Stimulated activated CD4-positive, alpha-beta T cell treated with anti-CD3 and anti-CD28 coated beads, Interleukin-15, amount 100 ng/mL, for 24 hours (primary cell): ENCODE data around the gene TMEM119.

Experiments used
- DNase-seq: peaks from one replicate; pipeline ENCODE4 v3.0.0-alpha.2; 2020

TMEM119 gene

DNA sequence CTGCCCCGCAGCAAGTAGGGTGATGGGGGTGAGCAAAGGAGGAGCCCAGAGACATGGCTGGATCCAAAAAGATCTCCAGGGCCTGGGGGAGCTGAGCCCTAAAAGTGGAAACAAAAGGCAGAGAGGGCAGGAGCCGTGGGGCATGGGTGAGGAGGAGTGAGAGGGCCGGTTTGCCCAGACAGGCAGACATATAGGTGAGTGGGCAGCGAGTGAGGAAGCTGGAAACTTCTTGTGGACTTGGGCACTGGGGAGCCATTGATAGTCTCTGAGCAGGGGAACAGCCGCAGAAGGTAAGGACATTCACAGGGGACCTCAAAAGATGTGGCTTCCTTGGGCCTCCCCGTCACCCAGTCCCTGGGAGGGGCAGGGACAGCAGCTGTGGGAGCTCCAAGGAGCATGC, 16.8 kb upstream of the TMEM119 start:
- no peak for DNase-seq

DNA sequence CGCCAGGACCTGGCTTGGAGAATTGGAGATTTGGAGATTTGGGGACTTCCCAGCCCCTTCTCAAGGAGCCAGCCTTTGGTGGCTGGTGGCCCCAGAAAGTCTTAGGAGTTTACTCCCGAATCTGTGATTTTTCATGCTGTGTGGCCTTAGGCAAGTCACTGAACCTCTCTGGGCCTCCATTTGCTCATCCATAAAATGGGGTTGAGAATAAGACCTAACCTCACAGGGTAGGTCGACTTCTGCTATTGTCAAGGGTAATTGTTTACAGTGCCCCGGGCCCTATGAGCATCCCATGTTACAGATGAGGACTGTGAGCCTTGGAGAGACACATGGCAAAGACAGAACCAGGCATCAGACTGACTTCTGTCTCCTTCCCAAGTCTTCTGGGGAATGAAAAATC, 16.2 kb upstream of the TMEM119 start:
- DNase-seq: no peak

GRCh38 chr12:108613548-108613947, 15.7 kb upstream of the TMEM119 start:
- no peak for DNase-seq

GRCh38 chr12:108612788-108613282, 15.0 kb upstream of the TMEM119 start:
- DNase-seq: no peak

DNA sequence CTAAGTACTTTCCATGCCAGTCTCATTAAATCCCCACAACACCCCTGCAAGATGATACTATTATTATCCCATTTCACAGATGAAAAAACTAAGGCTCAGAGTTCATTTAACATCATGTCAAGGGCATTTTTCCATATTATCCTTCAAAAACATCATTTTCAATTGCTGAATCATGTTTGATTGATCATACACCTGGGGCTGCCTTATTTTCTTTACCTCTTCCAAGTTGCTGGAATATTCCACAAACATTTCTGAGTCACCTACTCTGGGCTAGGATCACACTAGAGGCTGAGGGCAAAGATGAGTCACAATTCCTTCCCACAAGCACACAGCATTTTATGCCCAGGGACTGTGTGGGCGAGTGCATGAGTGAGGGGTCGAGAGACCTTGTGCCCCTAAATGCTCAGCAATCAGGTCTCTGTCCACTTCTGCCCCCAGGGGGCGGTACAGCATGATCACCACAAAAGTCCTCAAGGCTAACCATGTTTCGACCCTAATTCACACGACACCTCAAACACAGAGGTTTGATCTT, 14.1 kb upstream of the TMEM119 start:
- DNase-seq: peak; percentile 70

DNA sequence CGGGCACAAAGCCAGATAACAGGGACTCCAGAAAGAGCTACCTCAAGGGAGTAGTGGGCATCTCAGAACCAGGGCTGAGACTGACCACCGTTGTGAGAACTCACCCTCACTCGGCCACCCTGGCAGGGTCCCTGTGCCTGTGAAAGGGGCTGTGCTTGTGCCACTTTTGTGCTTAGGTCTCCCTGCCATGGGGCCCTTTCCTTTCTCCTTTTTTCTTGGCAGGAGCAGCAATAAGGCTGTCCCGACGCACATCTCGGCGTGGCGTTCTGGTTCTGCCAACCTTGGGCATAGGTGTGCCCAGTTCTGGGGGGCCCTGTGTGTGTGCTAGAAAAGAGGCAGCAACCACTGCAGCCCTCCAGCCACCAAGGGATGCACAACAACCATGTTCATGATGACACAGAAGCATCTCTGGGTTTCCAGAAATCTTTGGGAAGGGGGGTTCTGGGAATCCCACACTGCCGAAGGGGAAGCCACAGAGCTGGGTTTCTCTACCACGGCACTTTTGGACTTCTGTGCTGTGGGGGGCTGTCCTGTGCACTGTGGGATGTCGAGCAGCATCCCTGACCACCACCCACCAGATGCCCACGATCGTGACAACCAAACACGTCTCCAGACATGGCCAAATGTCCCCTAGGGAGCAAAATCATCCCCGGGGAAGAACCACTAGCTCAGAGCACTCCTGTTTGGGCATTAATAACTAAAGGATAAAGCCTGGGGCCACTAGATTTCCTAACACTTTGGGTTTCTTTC, 13.1 kb upstream of the TMEM119 start:
- no peak for DNase-seq

GRCh38 chr12:108610336-108610815, 12.5 kb upstream of the TMEM119 start:
- no peak for DNase-seq

GRCh38 chr12:108609537-108610335, 11.9 kb upstream of the TMEM119 start:
- no peak for DNase-seq

GRCh38 chr12:108608616-108609015, 10.7 kb upstream of the TMEM119 start:
- DNase-seq: no peak

GRCh38 chr12:108607981-108608600, 10.2 kb upstream of the TMEM119 start:
- no peak for DNase-seq

DNA sequence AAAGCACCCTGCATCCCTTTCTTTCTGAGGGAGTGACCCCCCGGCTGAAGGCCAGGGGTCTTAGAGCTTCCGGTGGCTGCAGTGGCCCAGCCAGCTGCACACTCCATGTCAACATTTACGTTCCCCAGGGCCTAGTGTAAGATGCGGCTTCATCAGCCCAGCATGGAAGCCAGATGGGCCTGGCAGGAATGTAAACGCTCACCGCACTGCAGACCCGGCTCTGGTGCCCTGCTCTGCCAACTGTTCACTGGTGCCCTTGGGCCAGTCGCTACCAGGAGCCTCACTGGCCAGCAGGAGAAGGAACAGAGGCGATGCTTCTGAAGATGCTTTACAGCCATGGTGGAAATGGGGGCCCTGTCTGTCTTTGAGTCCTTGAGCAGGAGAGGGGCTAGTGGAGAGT, 8.6 kb upstream of the TMEM119 start:
- no peak for DNase-seq

DNA sequence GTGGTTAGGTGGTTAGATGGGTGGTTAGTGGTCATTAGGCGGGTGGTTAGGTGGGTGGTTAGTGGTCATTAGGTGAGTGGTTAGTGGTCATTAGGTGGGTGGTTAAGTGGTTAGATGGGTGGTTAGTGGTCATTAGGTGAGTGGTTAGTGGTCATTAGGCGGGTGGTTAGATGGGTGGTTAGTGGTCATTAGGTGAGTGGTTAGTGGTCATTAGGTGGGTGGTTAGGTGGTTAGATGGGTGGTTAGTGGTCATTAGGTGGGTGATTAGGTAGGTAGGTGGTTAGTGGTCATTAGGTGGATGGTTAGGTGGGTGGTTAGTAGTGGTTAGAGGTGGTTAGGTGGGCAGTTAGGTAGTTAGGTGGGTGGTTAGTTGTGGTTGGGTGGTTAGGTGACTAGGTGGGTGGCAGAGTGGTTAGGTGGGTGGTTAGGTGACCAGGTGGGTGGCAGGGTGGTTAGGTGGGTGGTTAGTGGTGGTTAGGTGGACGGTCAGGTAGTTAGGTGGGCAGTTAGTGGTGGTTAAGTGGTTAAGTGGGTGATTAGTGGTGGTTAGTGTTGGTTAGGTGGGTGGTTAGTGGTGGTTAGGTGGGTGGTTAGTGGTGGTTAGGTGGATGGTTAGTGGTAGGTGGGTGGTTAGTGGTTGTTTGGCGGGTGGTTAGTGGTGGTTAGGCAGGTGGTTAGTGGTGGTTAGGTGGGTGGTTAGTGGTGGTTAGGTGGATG, 8.0 kb upstream of the TMEM119 start:
- no peak for DNase-seq

DNA sequence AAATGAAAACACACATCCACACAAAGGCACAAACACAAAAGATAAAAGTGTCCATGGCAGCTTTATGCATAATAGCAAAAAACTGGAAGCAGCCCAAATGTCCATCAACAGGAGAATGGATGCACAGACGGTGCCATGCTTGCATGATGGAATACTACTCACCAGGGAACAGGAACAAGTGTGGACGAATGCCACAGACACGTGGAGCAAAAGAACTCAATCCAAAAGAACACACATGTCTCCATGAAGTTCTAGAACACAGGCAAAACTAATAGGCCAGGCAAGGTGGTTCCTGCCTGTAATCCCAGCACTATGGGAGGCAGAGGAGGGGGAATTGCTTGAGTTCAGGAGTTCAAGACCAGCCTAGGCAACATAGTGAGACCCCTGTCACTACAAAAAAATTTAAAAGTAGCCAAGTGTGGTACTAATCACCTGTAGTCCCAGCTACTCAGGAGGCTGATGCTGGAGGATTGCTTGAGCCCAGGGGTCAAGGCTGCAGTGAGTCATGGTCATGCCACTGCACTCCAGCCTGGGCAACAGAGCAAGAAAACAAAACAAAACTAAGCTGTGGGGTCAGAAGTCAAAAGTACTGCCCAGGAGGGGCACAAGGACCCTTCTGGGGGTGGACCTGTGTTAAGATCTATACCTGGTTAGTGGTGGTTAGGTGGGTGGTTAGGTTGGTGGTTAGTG, 7.3 kb upstream of the TMEM119 start:
- no peak for DNase-seq

DNA sequence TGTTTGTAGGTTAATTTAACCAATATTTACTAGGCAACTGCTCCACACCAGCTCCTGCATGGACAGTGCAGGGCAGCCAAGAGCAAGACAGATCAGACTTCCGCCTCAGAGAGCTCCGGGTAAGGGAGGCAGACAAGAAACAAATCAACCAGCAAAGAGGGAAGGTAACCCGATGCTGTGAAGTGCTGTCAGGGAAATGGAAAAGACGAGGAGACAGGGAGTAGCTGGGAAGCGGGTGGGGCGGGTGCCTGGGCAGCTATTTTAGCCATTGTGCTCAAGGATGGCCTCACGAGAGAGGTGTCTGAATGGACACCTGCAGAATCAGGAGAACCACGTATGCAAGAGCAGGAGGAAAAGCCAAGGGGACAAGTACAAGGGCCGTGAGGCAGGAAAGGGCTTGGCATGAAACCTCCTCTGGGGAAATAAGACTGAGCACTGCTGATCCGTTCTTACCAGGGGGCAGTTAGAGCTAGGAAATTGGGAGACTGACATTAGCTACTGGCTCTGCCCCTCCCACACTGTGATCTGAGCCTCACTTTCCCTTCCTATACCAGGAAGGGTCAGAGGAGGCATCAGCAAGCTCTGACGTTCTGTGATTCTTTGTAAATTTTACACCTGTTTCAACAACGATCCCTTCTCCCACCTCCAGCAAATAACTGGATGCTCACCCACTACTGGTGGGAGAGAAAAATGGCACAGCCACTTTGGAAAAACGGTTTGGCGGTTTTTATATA, 6.5 kb upstream of the TMEM119 start:
- no peak for DNase-seq

GRCh38 chr12:108603743-108604142, 5.9 kb upstream of the TMEM119 start:
- DNase-seq: no peak

DNA sequence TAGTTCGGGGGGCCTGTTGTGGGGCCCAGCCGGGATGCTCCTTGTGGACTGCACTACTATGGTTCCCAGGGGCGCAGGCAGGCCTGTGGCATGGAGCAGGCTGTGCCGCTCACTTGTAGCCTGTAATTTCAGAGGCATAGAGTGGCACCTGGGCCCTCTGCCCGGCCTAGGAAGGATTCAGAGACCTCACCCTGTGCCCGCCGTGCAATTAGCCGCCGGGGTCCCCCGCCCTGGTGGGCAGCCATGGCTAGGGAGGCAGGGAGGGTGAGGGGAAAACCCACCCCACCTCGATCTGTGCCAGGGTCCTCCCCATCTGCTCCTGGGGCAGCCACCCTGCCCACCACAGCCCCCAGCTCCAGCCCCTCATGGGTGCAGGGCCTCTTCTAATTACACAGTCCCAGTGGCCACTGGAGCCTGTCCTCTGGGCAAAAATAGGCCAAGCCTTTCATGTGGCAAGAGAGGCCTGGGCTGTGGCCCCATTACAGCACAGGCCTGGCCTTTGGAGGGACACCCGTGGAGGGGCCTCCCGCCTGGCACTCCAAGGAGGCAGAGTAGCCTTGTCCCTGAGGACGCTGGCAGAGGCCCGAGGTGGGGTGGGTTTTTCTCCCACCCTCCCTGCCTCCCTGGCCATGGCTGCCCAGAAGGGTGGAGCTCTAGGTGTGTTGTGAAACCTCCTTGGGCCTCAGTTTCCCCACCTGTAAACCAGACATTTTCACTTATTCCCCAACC, 5.3 kb upstream of the TMEM119 start:
- no peak for DNase-seq

DNA sequence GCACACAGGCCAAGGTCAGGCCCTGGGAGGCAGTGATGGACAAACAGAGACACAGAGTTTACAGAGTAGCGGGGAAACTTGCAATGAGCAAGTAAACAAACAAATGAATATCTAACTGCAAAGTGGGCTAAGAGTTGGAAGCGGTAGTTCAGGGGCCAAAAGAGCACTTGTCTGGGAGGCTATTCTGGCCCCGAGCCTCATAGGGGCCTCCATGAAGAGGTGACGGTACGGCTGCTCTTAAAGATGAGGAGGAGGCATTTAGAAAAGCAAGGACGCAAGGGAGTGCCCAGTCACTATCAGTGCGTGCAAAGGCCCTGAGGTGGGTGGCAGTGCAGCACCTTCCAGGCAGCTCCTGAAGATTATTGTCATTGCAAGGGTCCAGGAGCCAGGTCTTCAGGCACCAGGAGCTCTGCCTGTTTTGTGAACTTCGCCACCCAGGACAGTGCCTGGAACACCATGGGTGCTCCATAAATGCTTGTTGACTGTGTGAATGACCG, 4.4 kb upstream of the TMEM119 start:
- DNase-seq: no peak

DNA sequence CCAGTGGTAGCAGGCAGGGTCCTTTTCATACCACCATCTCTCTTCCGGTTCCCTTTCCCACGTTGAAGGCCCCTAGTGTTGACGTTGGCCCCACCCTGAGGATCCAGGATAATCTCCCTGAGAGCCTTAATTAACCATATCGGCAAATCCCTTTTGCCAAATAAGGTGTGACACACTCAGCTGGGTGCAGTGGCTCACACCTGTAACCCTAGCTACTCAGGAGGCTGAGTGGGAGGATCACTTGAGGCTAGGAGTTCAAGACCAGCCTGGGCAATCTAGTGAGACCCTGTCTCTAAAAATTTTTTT, 2.8 kb upstream of the TMEM119 start:
- DNase-seq: no peak

GRCh38 chr12:108599948-108600701, 2.2 kb upstream of the TMEM119 start:
- DNase-seq: no peak

GRCh38 chr12:108599541-108599940, 1.7 kb upstream of the TMEM119 start:
- no peak for DNase-seq
